AG04450 (cell line): ENCODE data around the gene NXNL1. TPM values are rescaled to one million over a fixed set of nuclear protein-coding genes. Genes with fewer than 3 reads are reported as not detected.

ENCODE experiments used
- CTCF ChIA-PET: fragments of 300-600, 350-600 bp; formaldehyde crosslinking; extraction: SDS; loops from one replicate; lab custom pipeline; 2022; ENCODE audit warnings: antibody characterized with exemption, inconsistent platforms; lab: Charles Lee
- POLR2A ChIA-PET: fragments of 350-600 bp; formaldehyde crosslinking; extraction: SDS; loops from one replicate; lab custom pipeline; 2021; ENCODE audit warnings: antibody characterized with exemption, inconsistent platforms; lab: Yijun Ruan, JAX
- DNase-seq: peaks from one replicate; pipeline ENCODE4 v3.0.0-alpha.2; 2011; ENCODE audit warnings: low read depth, low spot score
- H3K27ac ChIP-seq: one replicate; pipeline ENCODE4 v1.5.1; 2012; ENCODE audit warnings: low read depth, low read length, control low read depth
- H3K27me3 ChIP-seq: one replicate; pipeline ENCODE4 v1.6.0; 2012; ENCODE audit warnings: low read length; ENCODE audit not compliant: control insufficient read depth, insufficient read depth
- H3K4me3 ChIP-seq: 2 replicates; pipeline ENCODE4 v1.5.1; 2011; ENCODE audit warnings: mild to moderate bottlenecking, low read depth, low read length, control low read depth
- H3K9me3 ChIP-seq: 2 replicates; pipeline ENCODE4 v1.5.1; 2012; ENCODE audit warnings: low read length; ENCODE audit not compliant: control insufficient read depth, insufficient read depth
- CTCF ChIP-seq: IDR thresholded peaks from 2 replicates; pipeline ENCODE4 v1.5.1; 2011; ENCODE audit warnings: low read depth, low read length, control low read depth, inconsistent platforms
- polyA plus RNA-seq: library from polyadenylated mRNA; depleted of rRNA; stranded (reverse); fragments of >200 nt; gene quantifications from 2 replicates; pipeline ENCODE4 v1.2.3, GENCODE V29; 2011

NXNL1 gene
- polyA plus RNA-seq, 1 experiment: not detected

- ChIA-PET POLR2A (no interaction called here), CTCF (interaction anchor here (0.6 to 0.8 kb wide), 3 partner anchors 19 to 43 kb away, joined by 3 to 4 read pairs (median 3); no protein-coding TSS in a partner anchor)
- no peak for DNase-seq
- Histone ChIP-seq H3K27me3 (no peaks in the 10 kb centered on the region), H3K9me3 (no peaks in the 10 kb centered on the region), H3K27ac (no peak overlapping the region), H3K4me3 (peak overlapping the region; percentile 78)
- no peak for TF ChIP-seq CTCF
Observed at GRCh38 chr19:17468302-17469091, 7.8 kb upstream of the NXNL1 start.

GRCh38 chr19:17467471-17468301 lies 7.0 kb upstream of the NXNL1 start:
- Histone ChIP-seq H3K4me3 (no peak overlapping the region), H3K27ac (no peak overlapping the region), H3K9me3 (no peaks in the 10 kb centered on the region), H3K27me3 (no peaks in the 10 kb centered on the region)
- no peak for DNase-seq
- CTCF ChIA-PET: interaction anchor here (0.6 to 1.3 kb wide), 3 partner anchors 19 to 120 kb away, joined by 3 to 4 read pairs (median 4); no protein-coding TSS in a partner anchor
- TF ChIP-seq CTCF: no peak
- POLR2A ChIA-PET: interaction anchor here (0.7 kb wide), 1 partner anchor 184 kb away, joined by 3 read pairs; no protein-coding TSS in a partner anchor

GRCh38 chr19:17466487-17466850 lies 5.7 kb upstream of the NXNL1 start:
- DNase-seq: no peak
- no peak for TF ChIP-seq CTCF
- CTCF ChIA-PET: interaction anchor here (0.6 to 1.5 kb wide), 11 partner anchors 22 to 134 kb away, joined by 3 to 4 read pairs (median 3); partner anchors contain the start of gene CCDC194
- Histone ChIP-seq H3K27ac (no peak overlapping the region), H3K9me3 (no peaks in the 10 kb centered on the region), H3K27me3 (no peaks in the 10 kb centered on the region), H3K4me3 (no peak overlapping the region)
- POLR2A ChIA-PET: no interaction called here

- ChIA-PET POLR2A (no interaction called here), CTCF (no interaction called here)
- no peak overlapping the region for H3K4me3 ChIP-seq
- no peak overlapping the region for H3K27ac ChIP-seq
- TF ChIP-seq CTCF: no peak
- peaks cover 35% of the 10 kb centered on the region for H3K27me3 ChIP-seq
- H3K9me3 ChIP-seq: no peaks in the 10 kb centered on the region; the same call in 1 of the 2 replicates
- no peak for DNase-seq
Observed at GRCh38 chr19:17458970-17459369, 1.8 kb downstream of the NXNL1 start.
